Adrenal gland (tissue), 12 donors: ENCODE data around the gene ANTXR1. TPM values are rescaled to one million over a fixed set of nuclear protein-coding genes. Genes with fewer than 3 reads are reported as not detected.
A peak's percentile ranks its signal among the peaks of the same experiment; 100 is the strongest.

Experiments used
- DNase-seq, 7 donors: peaks; one replicate each; pipeline ENCODE4 v3.0.0-alpha.2; 2019 to 2020
- H3K27ac ChIP-seq, 5 donors: fragments of 200-600 bp; sonication (generic) in 4 of 5; 1 replicate in 3 of 5; 2 replicates in 2 of 5; pipeline versions ENCODE4 v1.5.1 to v1.8.0; 2016 to 2020; ENCODE audit warnings: mild to moderate bottlenecking in 1 of 5
- H3K27me3 ChIP-seq: fragments of 200-600 bp; 2 replicates; pipeline ENCODE4 v1.8.0; 2021
- H3K36me3 ChIP-seq, 2 donors: fragments of 200-600 bp; replicated peaks in 1 of 2; 1 replicate in 1 of 2; 2 replicates in 1 of 2; pipeline versions ENCODE4 v1.5.1 to v1.8.0; 2018 to 2022
- H3K4me1 ChIP-seq, 2 donors: fragments of 200-600 bp; replicated peaks in 1 of 2; 1 replicate in 1 of 2; 2 replicates in 1 of 2; pipeline versions ENCODE4 v1.5.1 to v1.8.0; 2018 to 2021
- H3K4me3 ChIP-seq, 4 donors: fragments of 200-600 bp; sonication (generic) in 3 of 4; one replicate each; pipeline ENCODE4 v1.5.1; 2016 to 2018
- H3K9me3 ChIP-seq, 3 donors: fragments of 200-600 bp; sonication (generic) in 1 of 3; replicated peaks in 1 of 3; 1 replicate in 2 of 3; 2 replicates in 1 of 3; pipeline versions ENCODE4 v1.5.1 to v1.8.0; 2016 to 2021
- POLR2A ChIP-seq, 2 donors: fragments of 450-650 bp; IDR thresholded peaks; one replicate each; pipeline ENCODE4 v1.6.1; 2017; ENCODE audit warnings: antibody characterized with exemption in 2 of 2, mild to moderate bottlenecking in 2 of 2, moderate library complexity in 1 of 2
- WGBS, 4 donors: extraction: QIAGEN DNeasy Blood & Tissue Kit in 2 of 4; methylation state at CpG; one replicate each; pipeline versions ENCODE4 v1.1.5 to v1.1.7; 2013 to 2017; 5-methylcytosine and 5-hydroxymethylcytosine counted together
- intact Hi-C, 2 donors: fragments of 100-400 bp; cut with DNase I; formaldehyde crosslinking; loops; one replicate each; pipeline versions ENCODE4 v1.14.1 to v1.15.0; 2022 to 2023
- polyA plus RNA-seq, 3 donors: library from polyadenylated mRNA; stranded (reverse); fragments of 200-250 nt in 2 of 3; fragments of 350-450 nt in 1 of 3; fragmentation: Illumina TruSeq in 1 of 3; extraction: RNeasy Lipid Tissue Mini Kit (QIAGEN cat#74804) in 1 of 3; gene quantifications; one replicate each; pipeline ENCODE4 v1.2.3, GENCODE V29; 2013 to 2014
- total RNA-seq, 9 donors: library from RNA; depleted of rRNA in 4 of 9; stranded (reverse); fragments of >200 nt in 4 of 9; fragments of 120-200 nt in 1 of 9; fragmentation: NEBNext Ultra II Directional in 1 of 9; extraction: Animal tissue kit (Norgen Biotek cat#: 25700) in 1 of 9; gene quantifications; one replicate each; pipeline versions ENCODE4 v1.1.0 to v1.2.4, GENCODE V29; 2013 to 2023
- TF ChIP-seq, protein P1 (sequence below), 6 experiments: fragments of 450-650 bp in 4 of 6; fragments of 200-600 bp in 2 of 6; sonication (generic) in 1 of 6; IDR thresholded peaks; 1 replicate in 5 of 6; 2 replicates in 1 of 6; pipeline versions ENCODE4 v1.5.1 to v1.8.0; 2016 to 2021; ENCODE audit warnings: antibody characterized with exemption in 6 of 6, mild to moderate bottlenecking in 2 of 6, moderate library complexity in 1 of 6
- donor health status: healthy with polysubstance abuse.
- donor health status: Bipolar disorder and iron deficiency.
- donor health status: DM: yes; HTN: yes; CAD: no.
- donor health status: DM: no; HTN: no; CAD: no.
- donor health status: DM: no; HTN: no; CAD: no.
- donor health status: DM: yes; HTN: yes; CAD: no.

ANTXR1 gene
- total and polyA plus RNA-seq, 12 donors, result 19.0 to 386 (median 119) TPM

DNA sequence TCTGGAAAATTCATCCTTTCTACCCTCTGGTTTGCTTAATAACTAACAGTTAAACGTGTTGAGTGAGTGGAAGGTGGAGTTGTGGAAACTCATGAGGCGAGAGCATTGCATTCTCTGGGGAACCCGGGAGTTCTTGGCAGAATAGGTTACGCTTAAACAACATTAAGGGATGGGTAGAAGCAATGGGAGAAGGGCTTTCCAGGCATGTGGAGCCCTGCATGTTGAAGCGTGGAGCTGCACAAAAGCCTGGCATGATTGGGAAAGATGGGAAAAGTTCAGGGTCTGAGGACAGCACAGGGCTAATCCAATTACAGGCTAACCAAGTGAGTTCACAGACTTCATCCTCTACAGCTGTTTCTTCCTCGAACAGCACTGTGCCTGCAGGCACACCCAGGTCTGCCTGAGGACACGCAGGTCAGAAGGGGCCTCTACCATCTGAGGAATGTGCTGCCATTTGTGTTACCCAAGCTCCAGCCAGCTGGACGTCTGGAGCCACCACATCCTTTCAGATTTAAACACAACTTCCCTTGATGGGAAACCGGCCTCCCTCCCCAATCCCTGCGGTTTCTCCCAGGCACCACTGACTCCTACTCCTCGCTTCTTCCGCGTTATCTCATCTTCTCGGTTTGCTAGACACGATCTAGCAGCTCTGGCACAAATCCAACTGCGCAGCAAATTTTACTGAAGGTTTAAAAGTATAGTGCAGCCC is 164.2 kb downstream of the ANTXR1 start:
- peaks cover 8 to 19% of the 10 kb centered on the region in 2 donors for H3K4me1 ChIP-seq
- whole genome bisulfite sequencing, 4 donors, result 59 to 70% (median 60%) methylated on average over 16 of the region's 16 CpGs
- no peaks in the 10 kb centered on the region for H3K9me3 ChIP-seq
- no peaks in the 10 kb centered on the region for H3K27me3 ChIP-seq
- H3K27ac ChIP-seq, result peak overlapping the region; percentile 60 to 93 (median 89)
- H3K36me3 ChIP-seq, result peaks cover 0 to 5% of the 10 kb centered on the region in 2 donors
- peak; percentile 37 to 79 (median 60) for DNase-seq
- H3K4me3 ChIP-seq, result no peak overlapping the region
- no peak for TF ChIP-seq POLR2A (IDR thresholded peaks at IDR 0.05)
- TF ChIP-seq, protein P1, sequence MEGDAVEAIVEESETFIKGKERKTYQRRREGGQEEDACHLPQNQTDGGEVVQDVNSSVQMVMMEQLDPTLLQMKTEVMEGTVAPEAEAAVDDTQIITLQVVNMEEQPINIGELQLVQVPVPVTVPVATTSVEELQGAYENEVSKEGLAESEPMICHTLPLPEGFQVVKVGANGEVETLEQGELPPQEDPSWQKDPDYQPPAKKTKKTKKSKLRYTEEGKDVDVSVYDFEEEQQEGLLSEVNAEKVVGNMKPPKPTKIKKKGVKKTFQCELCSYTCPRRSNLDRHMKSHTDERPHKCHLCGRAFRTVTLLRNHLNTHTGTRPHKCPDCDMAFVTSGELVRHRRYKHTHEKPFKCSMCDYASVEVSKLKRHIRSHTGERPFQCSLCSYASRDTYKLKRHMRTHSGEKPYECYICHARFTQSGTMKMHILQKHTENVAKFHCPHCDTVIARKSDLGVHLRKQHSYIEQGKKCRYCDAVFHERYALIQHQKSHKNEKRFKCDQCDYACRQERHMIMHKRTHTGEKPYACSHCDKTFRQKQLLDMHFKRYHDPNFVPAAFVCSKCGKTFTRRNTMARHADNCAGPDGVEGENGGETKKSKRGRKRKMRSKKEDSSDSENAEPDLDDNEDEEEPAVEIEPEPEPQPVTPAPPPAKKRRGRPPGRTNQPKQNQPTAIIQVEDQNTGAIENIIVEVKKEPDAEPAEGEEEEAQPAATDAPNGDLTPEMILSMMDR (IDR thresholded peaks at IDR 0.05), result no peak
- intact Hi-C loops, result no loop called here

DNA sequence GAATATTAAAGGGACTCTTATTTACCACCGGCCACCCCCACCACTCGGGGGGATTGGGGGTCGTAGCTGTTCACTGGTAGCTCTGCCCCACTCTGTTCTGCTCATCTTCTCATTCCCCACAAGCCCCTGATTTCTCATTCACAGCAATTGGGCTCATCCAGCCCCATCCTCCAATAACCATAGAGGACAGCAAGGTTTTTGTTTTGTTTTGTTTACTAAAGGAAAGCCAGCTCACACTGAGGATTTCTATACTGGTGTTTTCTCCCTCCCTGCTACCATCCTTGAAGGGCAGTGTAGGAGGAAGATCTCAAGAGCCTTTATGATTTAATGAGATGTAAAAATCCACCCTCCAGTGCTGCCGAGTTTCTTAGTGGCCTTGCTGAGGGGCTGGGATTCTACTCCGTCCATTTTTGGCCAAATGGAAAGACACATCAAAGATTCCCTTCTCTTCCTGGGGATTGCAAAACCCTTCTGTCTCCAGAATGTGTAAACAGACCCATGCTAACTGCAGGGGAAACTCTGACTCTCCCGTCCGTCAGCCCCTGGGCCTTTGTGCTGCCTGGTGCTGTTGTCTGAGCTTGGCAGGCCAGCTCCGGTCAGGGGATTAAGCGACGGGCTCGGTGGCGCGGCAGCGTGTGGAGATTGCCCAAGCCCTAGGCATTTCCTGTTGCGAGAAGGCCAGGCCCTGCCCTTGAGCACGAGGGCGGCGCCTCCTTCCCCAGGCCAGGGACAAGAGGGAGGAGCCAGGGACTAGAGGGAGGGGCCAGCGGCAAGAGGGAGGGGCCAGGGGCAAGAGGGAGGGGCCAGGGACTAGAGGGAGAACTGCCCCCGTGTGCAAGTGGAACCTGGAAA is 165.0 kb downstream of the ANTXR1 start:
- no peaks in the 10 kb centered on the region for H3K27me3 ChIP-seq
- DNase-seq, result peak; percentile 80 to 96 (median 95)
- no peaks in the 10 kb centered on the region for H3K9me3 ChIP-seq
- 15 to 22% (median 22%) methylated on average over 14 to 20 of the region's 20 CpGs for WGBS, 4 donors
- intact Hi-C loops, result no loop called here
- H3K4me3 ChIP-seq, result peak overlapping the region in 1 of 4 donors; percentile 4
- peak; percentile 9 to 67 for TF ChIP-seq POLR2A (IDR thresholded peaks at IDR 0.05)
- TF ChIP-seq, protein P1 (IDR thresholded peaks at IDR 0.05), result no peak
- H3K4me1 ChIP-seq, result peaks cover 8 to 19% of the 10 kb centered on the region in 2 donors
- H3K36me3 ChIP-seq, result peaks cover 0 to 13% of the 10 kb centered on the region in 2 donors
- peak overlapping the region; percentile 60 to 93 (median 89) for H3K27ac ChIP-seq

DNA sequence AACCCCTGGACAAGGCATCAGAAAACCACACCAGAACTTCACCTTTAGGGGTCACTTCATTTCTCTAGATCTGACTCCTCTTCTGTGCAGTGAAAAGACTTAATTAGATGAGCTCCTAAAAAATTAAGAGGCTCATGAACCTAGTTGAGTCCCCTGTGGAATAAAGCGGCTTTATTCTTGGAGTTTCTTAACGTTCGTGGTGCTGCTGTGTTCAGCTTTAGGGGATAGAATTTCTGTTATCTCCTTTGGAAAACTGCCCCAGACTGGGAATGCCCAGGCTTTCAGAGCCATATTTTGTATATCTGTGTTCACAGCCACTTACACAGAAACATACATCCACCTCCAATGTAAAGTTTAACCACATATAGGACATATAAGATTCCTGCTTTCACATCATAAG is 165.8 kb downstream of the ANTXR1 start:
- Histone ChIP-seq H3K4me1 (peaks cover 8 to 19% of the 10 kb centered on the region in 2 donors), H3K36me3 (peaks cover 0 to 20% of the 10 kb centered on the region in 2 donors), H3K9me3 (no peaks in the 10 kb centered on the region), H3K27me3 (no peaks in the 10 kb centered on the region), H3K27ac (peak overlapping the region in 4 of 5 donors; percentile 60 to 93 (median 90)), H3K4me3 (no peak overlapping the region)
- WGBS, 4 donors, result 67 to 87% (median 81%) methylated on average over 3 of the region's 3 CpGs
- TF ChIP-seq POLR2A (IDR thresholded peaks at IDR 0.05), result no peak
- TF ChIP-seq, protein P1 (IDR thresholded peaks at IDR 0.05), result no peak
- intact Hi-C loops, result no loop called here
- DNase-seq, result no peak

DNA sequence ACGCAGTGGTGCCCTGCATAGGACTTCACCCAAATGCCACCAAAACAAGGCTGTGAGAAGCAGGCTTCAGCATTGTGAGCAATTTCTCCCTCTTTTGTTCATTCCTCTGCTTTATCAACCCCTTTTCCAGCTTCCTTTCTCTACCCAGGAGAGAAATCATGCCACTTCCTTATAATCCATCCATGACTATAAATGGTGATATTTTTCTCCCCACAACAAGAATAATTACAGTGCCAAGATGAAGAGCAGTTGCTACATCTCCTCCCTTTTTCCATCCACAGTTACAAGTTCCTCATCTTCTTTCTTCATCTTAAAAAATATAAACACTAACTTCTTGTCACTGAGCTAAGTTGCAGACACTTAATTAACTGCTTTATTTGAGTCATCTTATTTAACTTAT is 167.2 kb downstream of the ANTXR1 start:
- WGBS, 4 donors, result 94 to 100% (median 96%) methylated on average over 1 of the region's 1 CpG
- TF ChIP-seq POLR2A (IDR thresholded peaks at IDR 0.05), result no peak
- TF ChIP-seq, protein P1 (IDR thresholded peaks at IDR 0.05), result no peak
- intact Hi-C loops, result no loop called here
- Histone ChIP-seq H3K9me3 (no peaks in the 10 kb centered on the region), H3K4me1 (peaks cover 8 to 19% of the 10 kb centered on the region in 2 donors), H3K4me3 (no peak overlapping the region), H3K27ac (peak overlapping the region in 1 of 5 donors; percentile 31), H3K36me3 (peaks cover 0 to 31% of the 10 kb centered on the region in 2 donors), H3K27me3 (no peaks in the 10 kb centered on the region)
- no peak for DNase-seq
